Stimulated activated CD4-positive, alpha-beta T cell treated with anti-CD3 and anti-CD28 coated beads, Interleukin-15, amount 100 ng/mL, for 1 hour (primary cell): ENCODE data around the gene IL10RB.
"Not testable (repeated sequence)": the region's sequence is repeated elsewhere in the genome, so short reads cannot be mapped to it uniquely, and the experiment has no call there.

Experiments
- DNase-seq, 2 donors: peaks; one replicate each; pipeline ENCODE4 v3.0.0-alpha.2; 2020; ENCODE audit warnings: low read depth in 1 of 2, low spot score in 1 of 2

Gene IL10RB

GRCh38 chr21:33240404-33240803 is 25.8 kb upstream of the IL10RB start:
- DNase-seq: no peak

GRCh38 chr21:33241846-33242245 is 24.3 kb upstream of the IL10RB start:
- no peak for DNase-seq

- not testable (repeated sequence) for DNase-seq
Measured at GRCh38 chr21:33242846-33243245, 23.3 kb upstream of the IL10RB start.

- DNase-seq: no peak
Measured at GRCh38 chr21:33244082-33244778, 21.9 kb upstream of the IL10RB start.

- DNase-seq: no peak
Measured at GRCh38 chr21:33244779-33245105, 21.4 kb upstream of the IL10RB start.

GRCh38 chr21:33245289-33245918 is 20.8 kb upstream of the IL10RB start:
- no peak for DNase-seq

GRCh38 chr21:33246506-33246905 is 19.7 kb upstream of the IL10RB start:
- DNase-seq: no peak

GRCh38 chr21:33246963-33247362 is 19.2 kb upstream of the IL10RB start:
- no peak for DNase-seq

- DNase-seq: no peak
Measured at GRCh38 chr21:33247599-33247998, 18.6 kb upstream of the IL10RB start.

- no peak for DNase-seq
Measured at GRCh38 chr21:33249331-33250002, 16.7 kb upstream of the IL10RB start.

- DNase-seq: no peak
Measured at GRCh38 chr21:33251119-33251518, 15.0 kb upstream of the IL10RB start.

- DNase-seq: not testable (repeated sequence)
Measured at GRCh38 chr21:33253382-33253781, 12.8 kb upstream of the IL10RB start.

GRCh38 chr21:33254766-33255165 is 11.4 kb upstream of the IL10RB start:
- DNase-seq: no peak

GRCh38 chr21:33255404-33255803 is 10.8 kb upstream of the IL10RB start:
- no peak for DNase-seq

GRCh38 chr21:33256019-33256418 is 10.1 kb upstream of the IL10RB start:
- DNase-seq: no peak

GRCh38 chr21:33257094-33257803 is 8.9 kb upstream of the IL10RB start:
- no peak for DNase-seq

GRCh38 chr21:33258475-33258874 is 7.7 kb upstream of the IL10RB start:
- no peak for DNase-seq

GRCh38 chr21:33259428-33259827 is 6.7 kb upstream of the IL10RB start:
- no peak for DNase-seq

GRCh38 chr21:33259995-33260394 is 6.2 kb upstream of the IL10RB start:
- DNase-seq: no peak

GRCh38 chr21:33261635-33262034 is 4.5 kb upstream of the IL10RB start:
- DNase-seq: no peak

- no peak for DNase-seq
Measured at GRCh38 chr21:33262921-33263320, 3.2 kb upstream of the IL10RB start.

GRCh38 chr21:33264561-33264960 is 1.6 kb upstream of the IL10RB start:
- no peak for DNase-seq
